SK-N-SH (cell line): ENCODE data around the gene FNDC10. TPM values are rescaled to one million over a fixed set of nuclear protein-coding genes. Genes with fewer than 3 reads are reported as not detected.
"Not testable (repeated sequence)": the region's sequence is repeated elsewhere in the genome, so short reads cannot be mapped to it uniquely, and the experiment has no call there.

Experiments
- CTCF ChIA-PET: fragments of 300-600, 350-600 bp; formaldehyde crosslinking; extraction: SDS; loops from one replicate; lab custom pipeline; 2021; lab: Yijun Ruan, JAX
- POLR2A ChIA-PET: fragments of 350-600 bp; sonication (Branson Sonifier 250); formaldehyde crosslinking; extraction: SDS; loops from one replicate; lab custom pipeline; 2020; ENCODE audit warnings: antibody characterized with exemption, inconsistent platforms; lab: Yijun Ruan, JAX
- DNase-seq: peaks from one replicate; pipeline ENCODE4 v3.0.0; 2012
- H2AFZ ChIP-seq: fragments of 200-600 bp; sonication (generic); 2 replicates; pipeline ENCODE4 v1.8.1; 2016; ENCODE audit warnings: antibody characterized with exemption, mild to moderate bottlenecking, low read depth
- H3F3A ChIP-seq: fragments of 200-600 bp; sonication (generic); replicated peaks from 2 replicates; pipeline ENCODE3; 2016; ENCODE audit warnings: antibody characterized with exemption, mild to moderate bottlenecking; ENCODE audit not compliant: insufficient read depth
- H3K27ac ChIP-seq, 2 experiments: fragments of 200-500 bp in 1 of 2; fragments of 200-600 bp in 1 of 2; sonication (Bioruptor generic) in 1 of 2; sonication (generic), shearing (Covaris generic) in 1 of 2; 2 replicates each; pipeline versions ENCODE4 v1.5.1 to v1.6.1; 2014 to 2016; ENCODE audit warnings: low read depth in 2 of 2, inconsistent platforms in 1 of 2, low read length in 1 of 2, mild to moderate bottlenecking in 1 of 2, mixed read lengths in 1 of 2
- H3K27me3 ChIP-seq: fragments of 200-600 bp; sonication (generic), shearing (Covaris generic); 2 replicates; pipeline ENCODE4 v1.6.1; 2016; ENCODE audit warnings: mixed run types; ENCODE audit not compliant: insufficient read depth
- H3K36me3 ChIP-seq, 2 experiments: fragments of 200-500 bp in 1 of 2; fragments of 200-600 bp in 1 of 2; sonication (Bioruptor generic) in 1 of 2; sonication (generic) in 1 of 2; replicated peaks in 1 of 2; 2 replicates each; pipeline versions ENCODE3 to v1.5.1; 2014 to 2016; ENCODE audit warnings: low read length in 1 of 2, mild to moderate bottlenecking in 1 of 2; ENCODE audit not compliant: insufficient read depth in 2 of 2, control insufficient read depth in 1 of 2
- H3K4me1 ChIP-seq, 2 experiments: fragments of 200-500 bp in 1 of 2; fragments of 200-600 bp in 1 of 2; sonication (Bioruptor generic) in 1 of 2; sonication (generic), shearing (Covaris generic) in 1 of 2; 2 replicates each; pipeline versions ENCODE4 v1.5.1 to v1.6.1; 2014 to 2016; ENCODE audit warnings: low read depth in 1 of 2, low read length in 1 of 2, mixed run types in 1 of 2; ENCODE audit not compliant: insufficient read depth in 2 of 2, control insufficient read depth in 1 of 2
- H3K4me2 ChIP-seq: fragments of 200-600 bp; sonication (generic), shearing (Covaris generic); 2 replicates; pipeline ENCODE4 v1.6.1; 2017; ENCODE audit warnings: mixed run types
- H3K4me3 ChIP-seq, 2 experiments: fragments of 200-500 bp in 1 of 2; fragments of 200-600 bp in 1 of 2; sonication (Bioruptor generic) in 1 of 2; sonication (generic), shearing (Covaris generic) in 1 of 2; 2 replicates each; pipeline versions ENCODE4 v1.5.1 to v1.8.1; 2014 to 2016; ENCODE audit warnings: low read depth in 2 of 2, inconsistent platforms in 1 of 2, low read length in 1 of 2, mild to moderate bottlenecking in 1 of 2, mixed read lengths in 1 of 2, moderate library complexity in 1 of 2
- H3K79me2 ChIP-seq: fragments of 200-600 bp; sonication (generic); 2 replicates; pipeline ENCODE4 v1.8.1; 2017; ENCODE audit warnings: mild to moderate bottlenecking; ENCODE audit not compliant: insufficient read depth
- H3K9ac ChIP-seq: fragments of 200-600 bp; sonication (generic); 2 replicates; pipeline ENCODE4 v1.6.1; 2017; ENCODE audit warnings: mixed run types
- H3K9me2 ChIP-seq: fragments of 200-600 bp; sonication (generic); 2 replicates; pipeline ENCODE4 v1.6.1; 2017; ENCODE audit warnings: mixed run types
- H3K9me3 ChIP-seq: fragments of 200-600 bp; sonication (generic); 2 replicates; pipeline ENCODE4 v1.6.1; 2017; ENCODE audit warnings: mixed run types, mild to moderate bottlenecking, moderate library complexity
- H4K20me1 ChIP-seq: fragments of 200-600 bp; sonication (generic); 2 replicates; pipeline ENCODE4 v1.6.1; 2017; ENCODE audit warnings: mild to moderate bottlenecking, mixed run types; ENCODE audit not compliant: insufficient read depth
- CHD2 ChIP-seq: fragments of 150-350 bp; IDR thresholded peaks from 2 replicates; pipeline ENCODE4 v1.6.1; 2018; ENCODE audit warnings: low read length; ENCODE audit not compliant: partially characterized antibody
- GABPA ChIP-seq: IDR thresholded peaks from 2 replicates; pipeline ENCODE4 v1.4.0; 2012; ENCODE audit warnings: low read depth, mild to moderate bottlenecking
- IRF3 ChIP-seq: fragments of 150-350 bp; IDR thresholded peaks from 2 replicates; pipeline ENCODE4 v1.6.1; 2016; ENCODE audit warnings: mild to moderate bottlenecking, low read depth, low read length
- MXI1 ChIP-seq: IDR thresholded peaks from 2 replicates; pipeline ENCODE4 v1.6.1; 2012; ENCODE audit warnings: mild to moderate bottlenecking, low read depth, low read length, improper control_type of control experiment
- POLR2AphosphoS5 ChIP-seq: IDR thresholded peaks from 2 replicates; pipeline ENCODE4 v1.6.1; 2012; ENCODE audit warnings: low read depth, low read length
- RCOR1 ChIP-seq: fragments of 150-350 bp; IDR thresholded peaks from 2 replicates; pipeline ENCODE4 v1.6.1; 2017; ENCODE audit warnings: antibody characterized with exemption, low read length
- RFX5 ChIP-seq: IDR thresholded peaks from 2 replicates; pipeline ENCODE4 v1.6.1; 2012; ENCODE audit warnings: mild to moderate bottlenecking, improper control_type of control experiment, low read length
- SMC3 ChIP-seq: IDR thresholded peaks from 2 replicates; pipeline ENCODE4 v1.6.1; 2012; ENCODE audit warnings: low read depth, low read length, improper control_type of control experiment
- TAF1 ChIP-seq: IDR thresholded peaks from 2 replicates; pipeline ENCODE4 v1.6.1; 2012; ENCODE audit warnings: low read depth, mild to moderate bottlenecking, low read length, moderate library complexity, borderline replicate concordance
- TEAD4 ChIP-seq: IDR thresholded peaks from 2 replicates; pipeline ENCODE4 v1.4.0; 2012; ENCODE audit warnings: mild to moderate bottlenecking, borderline replicate concordance; ENCODE audit not compliant: insufficient read depth
- YY1 ChIP-seq: IDR thresholded peaks from 2 replicates; pipeline ENCODE4 v1.4.0; 2012; ENCODE audit warnings: low read depth, mild to moderate bottlenecking
- WGBS: methylation state at CpG from one replicate; pipeline ENCODE4 v1.1.6; 2017; ENCODE audit warnings: low lambda C conversion rate; 5-methylcytosine and 5-hydroxymethylcytosine counted together
- polyA plus RNA-seq, 3 experiments: library from polyadenylated mRNA; depleted of rRNA; stranded (reverse); fragments of >200 nt; gene quantifications; 2 replicates each; pipeline ENCODE4 v1.2.3, GENCODE V29; 2012
- TF ChIP-seq, protein P1 (sequence below): IDR thresholded peaks from 2 replicates; pipeline ENCODE4 v1.4.0; 2012; ENCODE audit warnings: low read depth

Gene FNDC10
- polyA plus RNA-seq, 1 of the 3 experiments (the other 2 are of a cell fraction): 6.7 TPM

DNA sequence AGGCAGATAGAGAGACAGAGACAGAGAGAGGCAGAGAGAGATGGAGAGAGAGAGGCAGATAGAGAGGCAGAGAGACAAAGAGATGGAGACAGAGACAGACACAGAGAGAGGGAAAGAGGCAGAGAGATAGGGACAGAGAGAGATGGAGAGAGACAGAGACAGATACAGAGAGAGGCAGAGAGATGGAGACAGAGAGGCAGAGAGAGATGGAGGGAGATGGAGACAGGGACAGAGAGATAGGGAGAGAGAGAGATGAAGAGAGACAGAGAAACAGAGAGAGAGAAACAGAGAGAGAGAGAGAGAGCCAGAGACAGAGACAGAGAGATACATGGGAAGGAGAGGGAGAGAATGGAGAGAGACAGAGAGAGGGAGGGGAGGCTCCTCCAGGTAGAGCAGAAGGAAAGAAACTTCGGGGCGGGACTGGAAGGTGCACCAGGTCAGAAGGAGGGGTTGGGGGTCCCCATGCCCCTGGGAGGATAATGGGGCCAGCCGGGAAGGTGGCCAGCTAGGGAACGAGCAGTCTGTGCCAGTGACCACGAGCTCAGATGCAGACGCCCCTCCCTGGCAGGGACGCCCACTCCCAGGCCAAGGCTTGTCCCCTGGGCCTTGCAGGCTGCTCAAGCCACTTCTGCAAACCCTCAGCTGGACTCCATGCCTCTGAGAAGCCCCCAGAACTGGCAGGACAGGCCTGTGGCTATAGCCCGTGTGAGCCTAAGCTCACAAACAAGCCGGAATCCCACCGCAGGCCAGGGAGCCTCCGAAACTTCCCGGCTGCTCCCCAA is 3.3 kb downstream of the FNDC10 start:
- POLR2A ChIA-PET: no interaction called here
- no peaks in the 10 kb centered on the region; the same call in 1 of the 2 replicates for H4K20me1 ChIP-seq
- no peaks in the 10 kb centered on the region for H3K27me3 ChIP-seq
- H3K9me2 ChIP-seq: no peaks in the 10 kb centered on the region
- H3K4me3 ChIP-seq: no peak overlapping the region
- no peaks in the 10 kb centered on the region for H3K9me3 ChIP-seq
- no peak overlapping the region for H3K9ac ChIP-seq
- no peak overlapping the region for H2AFZ ChIP-seq
- 54% methylated on average over 4 of the region's 12 CpGs for WGBS
- H3K4me1 ChIP-seq: peaks cover 0 to 22% of the 10 kb centered on the region in 2 experiments; a peak in 1 of 4 replicates
- TF ChIP-seq CHD2: no peak
- TF ChIP-seq SMC3: no peak
- no peak for TF ChIP-seq MXI1
- TF ChIP-seq IRF3: no peak
- TF ChIP-seq TAF1: no peak
- TF ChIP-seq, protein P1, sequence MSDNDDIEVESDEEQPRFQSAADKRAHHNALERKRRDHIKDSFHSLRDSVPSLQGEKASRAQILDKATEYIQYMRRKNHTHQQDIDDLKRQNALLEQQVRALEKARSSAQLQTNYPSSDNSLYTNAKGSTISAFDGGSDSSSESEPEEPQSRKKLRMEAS: no peak
- TF ChIP-seq POLR2AphosphoS5: no peak
- no peak for TF ChIP-seq RFX5
- no peak for TF ChIP-seq TEAD4
- no peak for TF ChIP-seq RCOR1
- no peak for TF ChIP-seq GABPA
- no peak for TF ChIP-seq YY1
- no peaks in the 10 kb centered on the region for H3F3A ChIP-seq
- CTCF ChIA-PET: interaction anchor here (1.0 to 1.3 kb wide), 3 partner anchors 18 to 51 kb away, joined by 3 to 5 read pairs (median 4); no protein-coding TSS in a partner anchor
- H3K36me3 ChIP-seq: no peaks in the 10 kb centered on the region
- no peaks in the 10 kb centered on the region for H3K79me2 ChIP-seq
- H3K27ac ChIP-seq: no peak overlapping the region
- peak; percentile 49 for DNase-seq
- H3K4me2 ChIP-seq: no peak overlapping the region

- H3K9ac ChIP-seq, H3K9me3 ChIP-seq, H4K20me1 ChIP-seq, H3K4me3 ChIP-seq, DNase-seq, CTCF ChIA-PET, H3F3A ChIP-seq, H3K9me2 ChIP-seq, H3K36me3 ChIP-seq, H3K27ac ChIP-seq, H3K27me3 ChIP-seq, H3K79me2 ChIP-seq, H2AFZ ChIP-seq, H3K4me2 ChIP-seq, POLR2A ChIA-PET: not testable (repeated sequence)
- 84% methylated on average over 2 of the region's 2 CpGs for WGBS
- H3K4me1 ChIP-seq: peaks cover 0 to 14% of the 10 kb centered on the region in 2 experiments; a peak in 1 of 4 replicates
Observed at GRCh38 chr1:1595341-1595740, 4.6 kb downstream of the FNDC10 start.
